ENCODE results near the gene ZSCAN22. TPM values are rescaled to one million over a fixed set of nuclear protein-coding genes. Genes with fewer than 3 reads are reported as not detected.

Gene ZSCAN22
- total and polyA plus RNA-seq, 2 of the 4 experiments (the other 2 are of a cell fraction) = 2.2 to 2.5 TPM

DNA sequence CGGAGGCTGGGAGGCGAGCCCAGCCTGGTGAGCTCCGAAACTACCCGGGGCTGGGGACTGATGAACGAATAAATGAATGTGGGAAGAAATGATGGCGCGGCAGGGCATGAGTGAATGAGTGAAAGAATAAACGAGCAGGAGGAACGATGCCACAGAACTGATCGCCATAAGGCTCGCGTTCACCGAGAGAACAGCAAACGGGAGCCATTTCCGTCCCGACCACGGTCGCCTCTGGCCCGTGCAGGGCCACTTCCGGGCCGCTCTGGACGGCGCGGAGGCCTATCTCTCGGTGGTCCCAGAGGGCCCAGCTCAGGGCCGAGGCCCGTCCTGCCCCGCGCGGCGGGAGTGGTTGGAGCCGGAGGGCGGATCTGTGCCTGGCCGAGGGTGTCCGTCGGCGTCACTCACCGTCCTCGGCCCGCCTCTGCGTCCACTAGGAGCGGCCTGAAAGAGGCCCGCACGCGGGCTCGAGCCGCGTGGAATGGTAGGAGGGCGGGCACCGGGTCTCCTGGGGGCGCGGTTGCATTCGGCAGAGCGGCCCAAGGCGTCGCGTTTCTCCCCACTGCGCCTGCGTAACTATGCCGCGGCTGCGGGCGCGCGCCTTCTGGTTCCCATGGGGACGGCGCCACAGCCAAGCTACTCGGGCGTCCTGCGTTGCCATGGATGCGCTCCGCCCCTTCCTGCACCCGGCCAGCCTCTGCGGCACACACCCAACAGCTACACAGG lies 35.6 kb downstream of the ZSCAN22 start, which contains the start of gene ZNF497:
TSS of gene ZNF497 (minus strand) at position 480 of the 723 bp plus-strand sequence. CDS start 5,116 bp downstream, outside the sequence.
- peak within 1 kb of the TSS; percentile 100 for H2AFZ ChIP-seq (replicated peaks; ENCODE audit: low read length, poor library complexity)
- H3K18ac ChIP-seq (ENCODE audit: low read depth, low read length) = peak within 1 kb of the TSS; percentile 55
- no peak within 1 kb of the TSS; the same call in 2 of the 3 replicates for H2BK15ac ChIP-seq (ENCODE audit: low read depth, low read length)
- H3K14ac ChIP-seq (replicated peaks; ENCODE audit: low read depth, low read length) = peak within 1 kb of the TSS; percentile 99
- peak within 1 kb of the TSS; percentile 91 for H3K4ac ChIP-seq (ENCODE audit: low read depth, low read length)
- peak within 1 kb of the TSS; percentile 59 for H3K4me3 ChIP-seq (ENCODE audit: insufficient read depth, low read depth, low read length)
- H4K91ac ChIP-seq (ENCODE audit: insufficient read depth, low read depth, low read length) = peak within 1 kb of the TSS; percentile 95
- H3K9ac ChIP-seq (ENCODE audit: low read depth, low read length) = peak within 1 kb of the TSS; percentile 88
- peak within 1 kb of the TSS; percentile 93 for H4K5ac ChIP-seq (ENCODE audit: low read depth, low read length)
- H3K36me3 ChIP-seq (ENCODE audit: control insufficient read depth, insufficient read depth, low read length) = no peaks in the 10 kb centered on the region
- H3K4me2 ChIP-seq (ENCODE audit: low read depth, low read length) = peak within 1 kb of the TSS; percentile 83
- in situ Hi-C loops (cut with MboI; ENCODE audit: low sequenced_read_pairs) (no loop called here), dilution Hi-C loops (cut with HindIII; ENCODE audit: low sequenced_read_pairs, unreplicated experiment) (no loop called here), intact Hi-C loops (cut with micrococcal nuclease) (no loop called here)
- H2BK20ac ChIP-seq (ENCODE audit: low read depth, low read length) = no peak within 1 kb of the TSS
- WGBS, 2 experiments (ENCODE audit: extremely low coverage in 2 of 2, insufficient read length in 1 of 2) = 1% methylated on average over 37 of the region's 74 CpGs; no CpG with 5 or more reads in 1 of the 2 experiments
- H2BK5ac ChIP-seq (ENCODE audit: low read depth, low read length, poor library complexity, severe bottlenecking) = peak within 1 kb of the TSS; percentile 80
- peak within 1 kb of the TSS; percentile 88 for H3K27ac ChIP-seq (ENCODE audit: insufficient read depth, low read length)
- H3K9me1 ChIP-seq (ENCODE audit: insufficient read depth, low read length) = peaks cover 3% of the 10 kb centered on the region; the same call in 1 of the 2 replicates
- peak within 1 kb of the TSS; percentile 87 for H3K23ac ChIP-seq (ENCODE audit: low read depth, low read length)
- H3K56ac ChIP-seq (ENCODE audit: extremely low read depth, insufficient read depth, low read length) = peak within 1 kb of the TSS; percentile 94
- H2BK120ac ChIP-seq (ENCODE audit: low read depth, low read length) = peak within 1 kb of the TSS; percentile 78
- TF ChIP-seq POLR2A (IDR thresholded peaks at IDR 0.05; ENCODE audit: low read depth, low read length) (peak; percentile 68; the same call in 1 of the 2 replicates), FOS (IDR thresholded peaks at IDR 0.05; ENCODE audit: low read depth, low read length) (no peak), RCOR1 (IDR thresholded peaks at IDR 0.05; ENCODE audit: insufficient replicate concordance, low read length) (no peak), BHLHE40 (IDR thresholded peaks at IDR 0.05; ENCODE audit: low read depth, low read length) (peak; percentile 87), MXI1 (IDR thresholded peaks at IDR 0.05; ENCODE audit: borderline replicate concordance, low read depth, low read length) (peak; percentile 96), MAZ (IDR thresholded peaks at IDR 0.05; ENCODE audit: borderline replicate concordance, low read depth, low read length) (peak; percentile 49; the same call in 1 of the 2 replicates), SMC3 (IDR thresholded peaks at IDR 0.05; ENCODE audit: low read depth, low read length) (0 out of 2 replicates have a peak, but pooled peaks have one; percentile 0), RFX5 (IDR thresholded peaks at IDR 0.05; ENCODE audit: low read depth, low read length) (no peak), CHD1 (IDR thresholded peaks at IDR 0.05; ENCODE audit: low read depth, low read length) (no peak), RAD21 (IDR thresholded peaks at IDR 0.05; ENCODE audit: low read length) (peak; percentile 2; the same call in 1 of the 2 replicates)
- TF ChIP-seq, protein P1, sequence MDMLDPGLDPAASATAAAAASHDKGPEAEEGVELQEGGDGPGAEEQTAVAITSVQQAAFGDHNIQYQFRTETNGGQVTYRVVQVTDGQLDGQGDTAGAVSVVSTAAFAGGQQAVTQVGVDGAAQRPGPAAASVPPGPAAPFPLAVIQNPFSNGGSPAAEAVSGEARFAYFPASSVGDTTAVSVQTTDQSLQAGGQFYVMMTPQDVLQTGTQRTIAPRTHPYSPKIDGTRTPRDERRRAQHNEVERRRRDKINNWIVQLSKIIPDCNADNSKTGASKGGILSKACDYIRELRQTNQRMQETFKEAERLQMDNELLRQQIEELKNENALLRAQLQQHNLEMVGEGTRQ (IDR thresholded peaks at IDR 0.05; ENCODE audit: low read depth, low read length) = no peak
- TF ChIP-seq, protein P2, sequence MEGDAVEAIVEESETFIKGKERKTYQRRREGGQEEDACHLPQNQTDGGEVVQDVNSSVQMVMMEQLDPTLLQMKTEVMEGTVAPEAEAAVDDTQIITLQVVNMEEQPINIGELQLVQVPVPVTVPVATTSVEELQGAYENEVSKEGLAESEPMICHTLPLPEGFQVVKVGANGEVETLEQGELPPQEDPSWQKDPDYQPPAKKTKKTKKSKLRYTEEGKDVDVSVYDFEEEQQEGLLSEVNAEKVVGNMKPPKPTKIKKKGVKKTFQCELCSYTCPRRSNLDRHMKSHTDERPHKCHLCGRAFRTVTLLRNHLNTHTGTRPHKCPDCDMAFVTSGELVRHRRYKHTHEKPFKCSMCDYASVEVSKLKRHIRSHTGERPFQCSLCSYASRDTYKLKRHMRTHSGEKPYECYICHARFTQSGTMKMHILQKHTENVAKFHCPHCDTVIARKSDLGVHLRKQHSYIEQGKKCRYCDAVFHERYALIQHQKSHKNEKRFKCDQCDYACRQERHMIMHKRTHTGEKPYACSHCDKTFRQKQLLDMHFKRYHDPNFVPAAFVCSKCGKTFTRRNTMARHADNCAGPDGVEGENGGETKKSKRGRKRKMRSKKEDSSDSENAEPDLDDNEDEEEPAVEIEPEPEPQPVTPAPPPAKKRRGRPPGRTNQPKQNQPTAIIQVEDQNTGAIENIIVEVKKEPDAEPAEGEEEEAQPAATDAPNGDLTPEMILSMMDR (conservative IDR thresholded peaks at IDR 0.05; ENCODE audit: low read depth, low read length) = 0 out of 2 replicates have a peak, but pooled peaks have one; percentile 13
- H3K9me3 ChIP-seq (ENCODE audit: control insufficient read depth, insufficient read depth, low read length) = no peaks in the 10 kb centered on the region; the same call in 1 of the 2 replicates
- POLR2A ChIA-PET (ENCODE audit: unreplicated experiment) = interaction anchor here (0.9 to 1.3 kb wide), 3 partner anchors 12 to 18 kb away, joined by 3 to 5 read pairs (median 4); no protein-coding TSS in a partner anchor
- H4K20me1 ChIP-seq (ENCODE audit: insufficient read depth, low read length) = no peaks in the 10 kb centered on the region
- H3K27me3 ChIP-seq (ENCODE audit: control insufficient read depth, insufficient read depth, low read length) = peaks cover 2% of the 10 kb centered on the region; the same call in 1 of the 2 replicates
- DNase-seq (peak; percentile 93), ATAC-seq (ENCODE audit: low read depth) (peak; percentile 95)
- BruUV-seq (replicated peaks) = no TSS peak
- peaks cover 3% of the 10 kb centered on the region for H3K4me1 ChIP-seq (ENCODE audit: control insufficient read depth, insufficient read depth, low read length)
- peaks cover 0 to 3% of the 10 kb centered on the region in 2 experiments; a peak in 2 of 4 replicates for H3K79me1 ChIP-seq (ENCODE audit: low read depth in 1 of 2, low read length in 2 of 2)
- H4K8ac ChIP-seq (ENCODE audit: low read depth in 2 of 2, low read length in 2 of 2) = peak within 1 kb of the TSS; percentile 99
- H2AK9ac ChIP-seq (replicated peaks; ENCODE audit: low read depth, low read length, poor library complexity) = peak within 1 kb of the TSS; percentile 99
- H2AK5ac ChIP-seq (ENCODE audit: low read depth, low read length) = peak within 1 kb of the TSS; percentile 95
- CTCF ChIA-PET = interaction anchor here (0.6 kb wide), 1 partner anchor 35 kb away, joined by 3 read pairs; no protein-coding TSS in a partner anchor
